ENCODE measurements around the gene ZNF621.

- TF ChIP-seq CTCF (IDR thresholded peaks at IDR 0.05; ENCODE audit: low read depth, low read length, poor library complexity, severe bottlenecking) (no peak), EZH2phosphoT487 (IDR thresholded peaks at IDR 0.05; ENCODE audit: borderline replicate concordance, low read length) (no peak)
Measured at GRCh38 chr3:40582401-40583027, 57.8 kb downstream of the ZNF621 start.

All from DOHH2 (cell line).